Loucy (cell line): Measurements from ENCODE around the gene SCAMP4.

Source experiments
- EZH2phosphoT487 ChIP-seq: fragments of 200-600 bp; IDR thresholded peaks from 2 replicates; pipeline ENCODE4 v1.6.1; 2018; ENCODE audit warnings: antibody characterized with exemption, mild to moderate bottlenecking, moderate library complexity, borderline replicate concordance
- TF ChIP-seq, protein P1 (sequence below): fragments of 200-600 bp; sonication (generic); conservative IDR thresholded peaks from 2 replicates; pipeline ENCODE4 v1.5.1; 2014; ENCODE audit warnings: mild to moderate bottlenecking, antibody characterized with exemption, low read length

DNA sequence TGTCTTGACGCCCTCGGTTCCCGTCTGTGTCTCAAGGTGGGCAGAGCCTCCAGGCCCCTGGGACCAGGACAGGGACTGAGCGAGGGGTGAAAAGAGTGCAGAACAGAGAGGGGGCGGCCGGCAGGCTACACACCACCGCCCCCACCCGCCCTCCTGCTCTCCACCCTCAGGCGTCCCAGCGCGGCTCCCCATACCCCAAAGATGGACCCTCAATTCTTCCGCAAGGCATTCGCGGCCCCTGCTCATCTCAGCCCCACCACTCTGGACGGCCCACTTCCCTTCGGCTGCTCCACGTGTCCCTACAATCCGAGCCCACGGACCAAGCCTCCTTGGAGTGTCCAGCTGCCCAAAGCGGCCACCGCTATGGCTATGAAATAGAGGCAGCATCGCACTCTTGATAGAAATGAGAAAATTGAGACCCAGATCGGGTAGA, 43.6 kb upstream of the SCAMP4 start:
- TF ChIP-seq, protein P1, sequence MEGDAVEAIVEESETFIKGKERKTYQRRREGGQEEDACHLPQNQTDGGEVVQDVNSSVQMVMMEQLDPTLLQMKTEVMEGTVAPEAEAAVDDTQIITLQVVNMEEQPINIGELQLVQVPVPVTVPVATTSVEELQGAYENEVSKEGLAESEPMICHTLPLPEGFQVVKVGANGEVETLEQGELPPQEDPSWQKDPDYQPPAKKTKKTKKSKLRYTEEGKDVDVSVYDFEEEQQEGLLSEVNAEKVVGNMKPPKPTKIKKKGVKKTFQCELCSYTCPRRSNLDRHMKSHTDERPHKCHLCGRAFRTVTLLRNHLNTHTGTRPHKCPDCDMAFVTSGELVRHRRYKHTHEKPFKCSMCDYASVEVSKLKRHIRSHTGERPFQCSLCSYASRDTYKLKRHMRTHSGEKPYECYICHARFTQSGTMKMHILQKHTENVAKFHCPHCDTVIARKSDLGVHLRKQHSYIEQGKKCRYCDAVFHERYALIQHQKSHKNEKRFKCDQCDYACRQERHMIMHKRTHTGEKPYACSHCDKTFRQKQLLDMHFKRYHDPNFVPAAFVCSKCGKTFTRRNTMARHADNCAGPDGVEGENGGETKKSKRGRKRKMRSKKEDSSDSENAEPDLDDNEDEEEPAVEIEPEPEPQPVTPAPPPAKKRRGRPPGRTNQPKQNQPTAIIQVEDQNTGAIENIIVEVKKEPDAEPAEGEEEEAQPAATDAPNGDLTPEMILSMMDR: no peak
- no peak for TF ChIP-seq EZH2phosphoT487
